Effector memory CD4-positive, alpha-beta T cell (primary cell): ENCODE data around the gene VAV2.
"Not testable (repeated sequence)": the region's sequence is repeated elsewhere in the genome, so short reads cannot be mapped to it uniquely, and the experiment has no call there.

Experiments used
- DNase-seq, 3 donors: peaks; one replicate each; pipeline ENCODE4 v3.0.0-alpha.2; 2020
- H3K27ac ChIP-seq: 2 replicates; pipeline ENCODE4 v1.7.0; 2013; ENCODE audit warnings: mild to moderate bottlenecking, low read length, moderate library complexity; ENCODE audit not compliant: insufficient read depth, poor library complexity, severe bottlenecking
- H3K27me3 ChIP-seq: replicated peaks from 2 replicates; pipeline ENCODE4 v1.7.0; 2013; ENCODE audit warnings: mild to moderate bottlenecking, low read length; ENCODE audit not compliant: insufficient read depth, control insufficient read depth, poor library complexity, severe bottlenecking
- H3K36me3 ChIP-seq: 2 replicates; pipeline ENCODE4 v1.7.0; 2013; ENCODE audit warnings: mild to moderate bottlenecking, low read length, moderate library complexity; ENCODE audit not compliant: control insufficient read depth, insufficient read depth
- H3K4me1 ChIP-seq: 2 replicates; pipeline ENCODE4 v1.7.0; 2013; ENCODE audit warnings: low read length, mild to moderate bottlenecking; ENCODE audit not compliant: control insufficient read depth, insufficient read depth, poor library complexity, severe bottlenecking
- H3K4me3 ChIP-seq: 2 replicates; pipeline ENCODE4 v1.7.0; 2013; ENCODE audit warnings: low read length, low read depth, mild to moderate bottlenecking; ENCODE audit not compliant: insufficient read depth, poor library complexity, severe bottlenecking
- H3K9me3 ChIP-seq: 2 replicates; pipeline ENCODE4 v1.7.0; 2013; ENCODE audit warnings: mild to moderate bottlenecking, low read length, moderate library complexity; ENCODE audit not compliant: control insufficient read depth

VAV2 gene

GRCh38 chr9:133901184-133901835 is 90.8 kb downstream of the VAV2 start:
- H3K4me1 ChIP-seq, result no peaks in the 10 kb centered on the region
- no peaks in the 10 kb centered on the region for H3K9me3 ChIP-seq
- no peaks in the 10 kb centered on the region for H3K27me3 ChIP-seq
- DNase-seq, result no peak
- H3K36me3 ChIP-seq, result no peaks in the 10 kb centered on the region
- no peak overlapping the region for H3K4me3 ChIP-seq
- H3K27ac ChIP-seq, result no peak overlapping the region

- Histone ChIP-seq H3K4me3 (no peak overlapping the region), H3K27ac (no peak overlapping the region), H3K36me3 (no peaks in the 10 kb centered on the region), H3K4me1 (no peaks in the 10 kb centered on the region), H3K27me3 (no peaks in the 10 kb centered on the region), H3K9me3 (no peaks in the 10 kb centered on the region)
- DNase-seq, result no peak
Observed at GRCh38 chr9:133897675-133898074, 94.4 kb downstream of the VAV2 start.

DNA sequence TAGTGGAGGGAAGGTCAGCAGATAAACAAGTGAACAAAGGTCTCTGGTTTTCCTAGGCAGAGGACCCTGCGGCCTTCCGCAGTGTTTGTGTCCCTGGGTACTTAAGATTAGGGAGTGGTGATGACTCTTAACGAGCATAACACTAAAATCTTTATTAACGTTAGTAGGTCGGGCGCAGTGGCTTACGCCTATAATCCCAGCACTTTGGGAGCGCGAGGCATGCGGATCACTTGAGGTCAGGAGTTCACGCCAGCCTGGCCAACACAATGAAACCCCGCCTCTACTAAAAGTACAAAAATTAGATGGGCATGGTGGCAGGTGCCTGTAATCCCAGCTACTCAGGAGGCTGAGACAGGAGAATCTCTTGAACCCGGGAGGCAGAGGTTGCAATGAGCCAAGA is 96.1 kb downstream of the VAV2 start:
- not testable (repeated sequence) for H3K4me1 ChIP-seq, H3K9me3 ChIP-seq, H3K36me3 ChIP-seq, DNase-seq, H3K4me3 ChIP-seq, H3K27ac ChIP-seq, H3K27me3 ChIP-seq

DNA sequence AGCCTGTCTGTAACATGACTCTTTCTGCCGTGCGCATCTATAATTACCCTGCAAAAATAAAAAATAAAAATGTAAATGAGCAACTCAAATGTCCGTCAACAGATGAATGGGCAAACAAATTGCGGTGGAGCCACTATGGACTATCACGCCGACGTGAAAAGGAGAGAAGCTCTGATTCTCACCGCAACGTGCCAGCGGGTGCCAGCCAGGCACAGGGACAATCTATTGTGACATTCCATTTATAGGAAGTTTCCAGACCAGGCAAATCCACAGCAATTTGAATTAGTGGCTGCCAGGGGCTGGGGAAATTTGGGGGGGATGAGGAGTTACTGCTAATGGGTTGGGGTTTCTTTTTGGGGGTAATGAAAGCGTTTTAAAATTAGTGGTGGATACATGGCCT is 96.8 kb downstream of the VAV2 start:
- no peak for DNase-seq
- Histone ChIP-seq H3K4me1 (no peaks in the 10 kb centered on the region), H3K36me3 (no peaks in the 10 kb centered on the region), H3K27me3 (no peaks in the 10 kb centered on the region), H3K4me3 (no peak overlapping the region), H3K9me3 (no peaks in the 10 kb centered on the region), H3K27ac (no peak overlapping the region)

DNA sequence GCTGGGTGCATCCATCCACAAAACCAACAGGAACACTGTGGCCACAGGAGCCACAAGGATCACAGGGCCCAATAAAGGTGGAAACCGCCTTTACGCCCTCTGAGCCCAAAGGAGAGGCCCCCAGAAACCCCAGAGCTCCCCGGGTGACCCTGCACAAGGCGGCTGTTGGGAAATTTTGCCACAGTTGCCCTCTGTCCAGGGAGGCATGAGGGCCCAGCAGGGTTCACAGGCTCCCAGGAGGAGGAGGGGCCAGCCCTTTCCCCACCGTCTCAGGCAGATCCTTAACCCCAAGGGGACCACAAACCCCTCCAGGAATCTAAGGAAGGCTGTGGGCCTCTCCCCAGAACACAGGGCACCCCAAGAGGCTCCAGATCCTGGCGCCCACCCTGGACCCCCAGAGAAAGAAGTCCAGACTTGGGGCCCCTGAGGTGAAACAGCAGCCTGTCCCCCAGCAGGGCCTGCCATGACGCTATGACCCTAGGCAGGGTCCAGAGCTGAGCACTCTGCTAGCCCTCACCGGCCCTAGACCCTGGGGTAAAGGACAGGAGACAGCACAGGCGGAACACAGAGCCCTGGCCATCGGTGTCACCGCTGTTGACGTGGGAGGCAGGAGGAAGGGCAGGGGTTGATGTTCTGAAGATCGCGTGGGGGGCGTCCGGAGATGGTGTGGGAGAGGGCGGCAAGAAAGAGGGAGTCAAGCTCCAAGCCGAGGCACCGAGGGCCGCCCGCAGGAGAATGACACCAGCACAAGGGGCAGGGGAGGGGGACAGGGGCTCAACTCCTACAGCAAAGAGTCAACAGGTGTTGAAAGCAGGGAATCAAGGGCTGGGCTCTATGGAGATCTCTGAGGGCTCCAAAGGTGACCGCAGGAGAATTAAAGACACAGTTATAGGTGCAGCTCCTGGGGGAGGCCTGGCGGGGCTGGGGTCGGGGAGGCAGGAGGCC is 97.5 kb downstream of the VAV2 start:
- Histone ChIP-seq H3K4me1 (no peaks in the 10 kb centered on the region), H3K27ac (no peak overlapping the region), H3K36me3 (no peaks in the 10 kb centered on the region), H3K27me3 (no peaks in the 10 kb centered on the region), H3K9me3 (no peaks in the 10 kb centered on the region), H3K4me3 (no peak overlapping the region)
- no peak for DNase-seq

- no peak overlapping the region for H3K4me3 ChIP-seq
- no peaks in the 10 kb centered on the region for H3K36me3 ChIP-seq
- no peaks in the 10 kb centered on the region for H3K4me1 ChIP-seq
- DNase-seq, result no peak
- H3K27ac ChIP-seq, result no peak overlapping the region
- H3K27me3 ChIP-seq, result no peaks in the 10 kb centered on the region
- no peaks in the 10 kb centered on the region for H3K9me3 ChIP-seq
Observed at GRCh38 chr9:133893191-133893994, 98.7 kb downstream of the VAV2 start.

DNA sequence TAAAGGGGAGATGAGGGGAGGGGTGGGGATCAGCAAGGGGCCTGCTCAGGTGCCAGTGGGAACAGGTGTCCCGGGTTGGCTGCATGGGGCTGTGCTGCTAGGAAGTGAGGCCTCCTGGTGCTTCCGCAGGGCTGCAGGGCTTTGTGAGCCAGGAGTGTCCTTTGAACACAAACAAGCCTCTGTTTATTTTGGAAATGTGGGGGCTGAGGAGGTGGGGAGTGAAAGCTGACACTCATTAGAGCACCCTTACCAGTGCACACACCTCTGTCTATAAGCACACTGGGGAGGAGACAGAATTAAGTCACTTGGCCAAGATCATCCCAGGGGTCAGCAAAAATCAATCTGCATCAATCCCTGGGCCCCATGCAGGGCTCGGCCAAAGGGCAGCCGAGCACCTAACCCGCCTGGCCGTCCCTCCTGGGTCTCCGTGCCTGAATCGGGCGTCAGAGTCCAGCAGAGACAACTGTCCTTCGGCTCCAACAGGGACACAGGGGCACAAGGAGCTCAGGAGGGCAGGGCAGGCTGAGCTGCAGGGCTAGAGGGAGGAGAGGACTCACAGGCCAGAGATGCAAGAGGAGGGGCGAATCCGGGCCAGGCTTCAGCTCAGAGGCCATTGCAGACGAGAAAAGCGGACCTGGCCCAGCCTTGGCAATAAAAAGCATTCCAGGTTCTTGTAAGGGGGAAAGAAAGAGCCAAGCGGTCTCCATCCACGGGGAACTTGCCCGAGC is 99.8 kb downstream of the VAV2 start:
- DNase-seq, result no peak
- no peaks in the 10 kb centered on the region for H3K9me3 ChIP-seq
- H3K36me3 ChIP-seq, result no peaks in the 10 kb centered on the region
- no peaks in the 10 kb centered on the region for H3K4me1 ChIP-seq
- no peaks in the 10 kb centered on the region for H3K27me3 ChIP-seq
- no peak overlapping the region for H3K27ac ChIP-seq
- no peak overlapping the region for H3K4me3 ChIP-seq

DNA sequence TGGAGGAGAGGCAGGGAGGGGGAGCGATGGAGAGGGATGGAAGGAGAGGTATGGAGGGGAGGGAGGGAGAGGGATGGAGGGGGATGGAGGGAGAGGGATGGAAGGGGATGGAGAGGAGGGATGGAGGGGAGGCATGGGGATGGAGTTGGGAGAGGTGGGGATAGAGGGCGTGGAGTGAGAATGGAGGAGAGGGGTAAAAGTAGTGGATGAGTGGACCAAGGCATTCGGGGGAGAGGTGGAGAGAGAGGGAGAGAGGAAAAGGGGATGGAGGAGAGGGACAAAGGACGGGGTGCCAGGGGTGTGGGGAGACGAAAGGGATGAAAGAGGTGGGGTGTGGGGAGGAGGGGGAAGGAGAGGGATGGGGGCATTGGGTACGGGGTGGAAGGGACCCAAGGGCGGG is 100.4 kb downstream of the VAV2 start:
- Histone ChIP-seq H3K4me3 (no peak overlapping the region), H3K4me1 (no peaks in the 10 kb centered on the region), H3K9me3 (no peaks in the 10 kb centered on the region), H3K27me3 (no peaks in the 10 kb centered on the region), H3K36me3 (no peaks in the 10 kb centered on the region), H3K27ac (no peak overlapping the region)
- DNase-seq, result no peak

GRCh38 chr9:133890583-133890982 is 101.5 kb downstream of the VAV2 start:
- H3K9me3 ChIP-seq, result no peaks in the 10 kb centered on the region

More at GRCh38 chr9:133890583-133890982, 101.5 kb downstream of the VAV2 start:
- H3K27ac ChIP-seq, result no peak overlapping the region
- H3K27me3 ChIP-seq, result no peaks in the 10 kb centered on the region
- no peak overlapping the region for H3K4me3 ChIP-seq
- DNase-seq, result no peak
- no peaks in the 10 kb centered on the region for H3K4me1 ChIP-seq
- no peaks in the 10 kb centered on the region for H3K36me3 ChIP-seq
